ENCODE results near the gene ATP1A4. TPM values are rescaled to one million over a fixed set of nuclear protein-coding genes. Genes with fewer than 3 reads are reported as not detected.

The ATP1A4 gene
- total RNA-seq, 1 donor from 2014 or later, result 0.43 TPM

- DNase-seq (ENCODE audit: low spot score), result peak; percentile 34
Observed at GRCh38 chr1:160206036-160206389, 54.6 kb downstream of the ATP1A4 start.

GRCh38 chr1:160206421-160207117, 55.2 kb downstream of the ATP1A4 start:
- no peak for DNase-seq (ENCODE audit: low spot score)

GRCh38 chr1:160207118-160207650, 55.8 kb downstream of the ATP1A4 start:
- no peak for DNase-seq (ENCODE audit: low spot score)

GRCh38 chr1:160207771-160208556, 56.6 kb downstream of the ATP1A4 start:
- DNase-seq (ENCODE audit: low spot score), result no peak

- DNase-seq (ENCODE audit: low spot score), result no peak
Observed at GRCh38 chr1:160208557-160209320, 57.3 kb downstream of the ATP1A4 start.

GRCh38 chr1:160209321-160210046, 58.1 kb downstream of the ATP1A4 start:
- DNase-seq (ENCODE audit: low spot score), result peak; percentile 51

GRCh38 chr1:160210561-160210960, 59.2 kb downstream of the ATP1A4 start:
- no peak for DNase-seq (ENCODE audit: low spot score)

- no peak for DNase-seq (ENCODE audit: low spot score)
Observed at GRCh38 chr1:160211046-160211790, 59.8 kb downstream of the ATP1A4 start.

GRCh38 chr1:160214481-160215140, 63.2 kb downstream of the ATP1A4 start:
- DNase-seq (ENCODE audit: low spot score), result no peak

GRCh38 chr1:160216301-160216700, 64.9 kb downstream of the ATP1A4 start:
- no peak for DNase-seq (ENCODE audit: low spot score)

- DNase-seq (ENCODE audit: low spot score), result peak; percentile 62
Observed at GRCh38 chr1:160217481-160218051, 66.2 kb downstream of the ATP1A4 start.

- DNase-seq (ENCODE audit: low spot score), result peak; percentile 45
Observed at GRCh38 chr1:160219062-160219929, 67.9 kb downstream of the ATP1A4 start.

- no peak for DNase-seq (ENCODE audit: low spot score)
Observed at GRCh38 chr1:160220301-160220700, 68.9 kb downstream of the ATP1A4 start.

- DNase-seq (ENCODE audit: low spot score), result no peak
Observed at GRCh38 chr1:160221089-160221488, 69.7 kb downstream of the ATP1A4 start.

GRCh38 chr1:160222546-160222945, 71.1 kb downstream of the ATP1A4 start:
- DNase-seq (ENCODE audit: low spot score), result no peak

- DNase-seq (ENCODE audit: low spot score), result no peak
Observed at GRCh38 chr1:160224606-160225005, 73.2 kb downstream of the ATP1A4 start.

- DNase-seq (ENCODE audit: low spot score), result no peak
Observed at GRCh38 chr1:160225345-160225744, 73.9 kb downstream of the ATP1A4 start.

GRCh38 chr1:160226623-160227022, 75.2 kb downstream of the ATP1A4 start:
- DNase-seq (ENCODE audit: low spot score), result no peak

GRCh38 chr1:160227034-160227433, 75.6 kb downstream of the ATP1A4 start:
- DNase-seq (ENCODE audit: low spot score), result no peak

All from mucosa of gallbladder (tissue), 1 donor.